Sciatic nerve (tissue), 2 donors: ENCODE data around the gene TUFT1. TPM values are rescaled to one million over a fixed set of nuclear protein-coding genes. Genes with fewer than 3 reads are reported as not detected.

ENCODE experiments used
- ATAC-seq: fragments of 200-7000 bp; cut with Tn5 transposase; one replicate; pipeline ENCODE4 v1.9.1; 2020; ENCODE audit warnings: mild to moderate bottlenecking, moderate library complexity
- DNase-seq: peaks from one replicate; pipeline ENCODE4 v3.0.0-alpha.2; 2020; ENCODE audit warnings: low spot score
- intact Hi-C: fragments of 100-400 bp; cut with DNase I; formaldehyde crosslinking; loops from one replicate; pipeline ENCODE4 v1.14.2; 2022
- microRNA-seq: library from miRNA; unstranded; fragments of <30 nt; microRNA quantifications from one replicate; pipeline ENCODE4 v1.2.0, GENCODE V29; 2020
- total RNA-seq: library from RNA; stranded (reverse); fragmentation: NEBNext Ultra II Directional; extraction: Animal tissue kit (Norgen Biotek cat#: 25700); gene quantifications from one replicate; pipeline ENCODE4 v1.2.1, GENCODE V29; 2021
- donor health status: DM: no; HTN: no; CAD: no.
- donor health status: DM: no; HTN: no; CAD: no.

Gene TUFT1
- total RNA-seq, 1 donor from 2014 or later: 3.2 TPM

DNA sequence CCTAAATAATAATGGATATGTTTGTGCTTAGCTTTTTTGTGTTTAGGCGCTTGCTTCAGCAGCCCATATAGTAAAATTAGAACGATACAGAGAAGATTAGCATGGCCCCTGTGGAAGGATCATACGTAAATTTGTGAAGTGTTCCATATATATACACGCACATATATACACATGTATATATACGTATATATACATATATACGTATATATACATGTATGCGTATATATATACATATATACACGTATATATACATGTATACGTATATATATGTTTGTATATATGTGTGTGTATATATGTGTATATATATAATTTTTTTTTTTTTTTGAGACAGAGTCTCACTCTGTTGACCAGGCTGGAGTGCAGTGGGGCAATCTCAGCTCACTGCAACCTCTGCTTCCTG lies 89.2 kb downstream of the TUFT1 start:
- ATAC-seq (no peak), DNase-seq (no peak)
- intact Hi-C loops: no loop called here

Small RNA genes within 50 kb of the gene (microRNA-seq; reads per million reads assigned to microRNA genes)
- gene MIR554: not detected

Other genes with a start within 250 kb of the TUFT1 start
- gene PI4KB, start 212.9 kb upstream of the TUFT1 start, total RNA-seq: 71.4 TPM
- 30.9 TPM for gene RFX5, start 193.1 kb upstream of the TUFT1 start, total RNA-seq
- gene SELENBP1, start 167.6 kb upstream of the TUFT1 start, total RNA-seq: 71.9 TPM
- gene PSMB4, start 140.7 kb upstream of the TUFT1 start, total RNA-seq: 160 TPM
- 165 TPM for gene POGZ, start 80.8 kb upstream of the TUFT1 start, total RNA-seq
- 2.0 TPM for gene CGN, start 28.9 kb upstream of the TUFT1 start, total RNA-seq
- 60.4 TPM for gene SNX27, start 71.7 kb downstream of the TUFT1 start, total RNA-seq
- 0.36 TPM for gene CELF3, start 176.5 kb downstream of the TUFT1 start, total RNA-seq
- gene RIIAD1, start 181.2 kb downstream of the TUFT1 start, total RNA-seq: 1.1 TPM
- gene MRPL9, start 223.2 kb downstream of the TUFT1 start, total RNA-seq: 44.4 TPM